Cardiac muscle cell (in vitro differentiated cells and primary cell): ENCODE measurements around the gene VWF. TPM values are rescaled to one million over a fixed set of nuclear protein-coding genes. Genes with fewer than 3 reads are reported as not detected.

Experiments used
- DNase-seq, 2 donors: peaks; one replicate each; pipeline versions ENCODE4 v3.0.0 to v3.0.0-alpha.2; 2010 to 2017; ENCODE audit warnings: low read depth in 1 of 2, low spot score in 1 of 2
- H3K27ac ChIP-seq: fragments of 200-600 bp; sonication (generic); 2 replicates; pipeline ENCODE4 v1.5.1; 2016
- H3K27me3 ChIP-seq: fragments of 200-600 bp; sonication (generic); 2 replicates; pipeline ENCODE4 v1.6.0; 2016; ENCODE audit warnings: control low read depth
- H3K36me3 ChIP-seq: fragments of 200-600 bp; sonication (generic); 2 replicates; pipeline ENCODE4 v1.5.1; 2016; ENCODE audit warnings: control low read depth
- H3K4me1 ChIP-seq: fragments of 200-600 bp; sonication (generic); 2 replicates; pipeline ENCODE4 v1.8.1; 2017; ENCODE audit warnings: low read depth, mild to moderate bottlenecking, mixed run types
- H3K4me3 ChIP-seq: fragments of 200-600 bp; sonication (generic); 2 replicates; pipeline ENCODE4 v1.5.1; 2016; ENCODE audit warnings: mild to moderate bottlenecking
- H3K9me3 ChIP-seq: fragments of 200-600 bp; sonication (generic); 2 replicates; pipeline ENCODE4 v1.5.1; 2017; ENCODE audit warnings: low read depth, mild to moderate bottlenecking, control low read depth
- CTCF ChIP-seq: IDR thresholded peaks from 2 replicates; pipeline ENCODE4 v1.5.1; 2012; ENCODE audit warnings: low read depth, mild to moderate bottlenecking, low read length
- polyA plus RNA-seq: library from polyadenylated mRNA; unstranded; fragments of >200 nt; fragmentation: Nextera tagmentation; extraction: Ambion mirVana; gene quantifications from 2 replicates; pipeline ENCODE4 v1.2.1, GENCODE V29; 2016
- total RNA-seq: library from RNA; depleted of rRNA; stranded (reverse); fragments of >200 nt; gene quantifications from 2 replicates; pipeline ENCODE4 v1.2.3, GENCODE V29; 2016

Gene VWF
- total and polyA plus RNA-seq, 2 experiments from 2014 or later: 0.03 TPM; not detected in 1

- Histone ChIP-seq H3K36me3 (no peaks in the 10 kb centered on the region), H3K9me3 (no peaks in the 10 kb centered on the region), H3K27me3 (no peaks in the 10 kb centered on the region), H3K4me3 (no peak overlapping the region), H3K27ac (no peak overlapping the region), H3K4me1 (no peaks in the 10 kb centered on the region)
- DNase-seq: no peak
- TF ChIP-seq CTCF: no peak
These were observed 163.7 kb downstream of the VWF start for GRCh38 chr12:5960783-5961182.

DNA sequence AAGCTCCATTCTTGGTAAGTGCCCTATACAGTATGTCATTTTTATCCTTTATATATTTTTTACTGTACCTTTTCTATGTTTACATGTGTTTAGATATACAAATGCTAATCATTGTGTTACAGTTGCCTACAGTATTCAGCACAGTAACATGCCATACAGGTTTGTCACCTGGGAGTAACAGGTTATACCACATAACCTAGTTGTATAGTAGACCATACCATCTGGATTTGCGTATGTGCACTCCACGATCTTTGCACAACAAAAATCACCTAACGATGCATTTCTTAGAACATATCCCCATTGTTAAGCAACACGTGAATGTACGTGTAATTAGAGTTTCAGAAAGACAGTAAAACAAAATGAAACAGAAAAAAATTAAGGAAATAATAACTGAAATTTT is 167.5 kb downstream of the VWF start:
- no peaks in the 10 kb centered on the region for H3K4me1 ChIP-seq
- no peak overlapping the region for H3K4me3 ChIP-seq

DNA sequence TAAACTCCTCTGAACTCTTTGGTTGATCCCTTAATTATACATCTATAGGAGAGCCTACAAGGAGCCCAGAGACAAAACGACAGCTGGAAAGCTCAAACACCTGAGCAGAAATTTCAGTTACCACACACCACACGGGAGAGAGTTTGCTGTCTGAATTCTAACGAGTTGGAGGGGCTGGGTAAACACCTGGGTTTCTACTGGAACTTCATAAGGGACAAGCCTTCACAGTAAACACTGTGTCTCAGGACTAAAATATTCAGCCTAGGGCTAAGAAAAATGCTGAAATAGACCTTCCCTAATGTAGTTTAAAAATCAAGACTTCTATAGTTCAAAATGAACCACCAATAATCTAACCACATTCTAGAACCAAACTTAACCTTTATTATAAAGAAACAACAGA is 169.8 kb downstream of the VWF start:
- no peaks in the 10 kb centered on the region for H3K4me1 ChIP-seq
- no peak overlapping the region for H3K27ac ChIP-seq
- no peaks in the 10 kb centered on the region for H3K27me3 ChIP-seq
- no peaks in the 10 kb centered on the region for H3K36me3 ChIP-seq
- H3K4me3 ChIP-seq: no peak overlapping the region
- no peak for DNase-seq
- H3K9me3 ChIP-seq: no peaks in the 10 kb centered on the region
- TF ChIP-seq CTCF: no peak

More for the DNA sequence above, 167.5 kb downstream of the VWF start:
- DNase-seq: no peak
- no peak for TF ChIP-seq CTCF
- no peaks in the 10 kb centered on the region for H3K9me3 ChIP-seq
- H3K27ac ChIP-seq: no peak overlapping the region
- no peaks in the 10 kb centered on the region for H3K36me3 ChIP-seq
- H3K27me3 ChIP-seq: no peaks in the 10 kb centered on the region

DNA sequence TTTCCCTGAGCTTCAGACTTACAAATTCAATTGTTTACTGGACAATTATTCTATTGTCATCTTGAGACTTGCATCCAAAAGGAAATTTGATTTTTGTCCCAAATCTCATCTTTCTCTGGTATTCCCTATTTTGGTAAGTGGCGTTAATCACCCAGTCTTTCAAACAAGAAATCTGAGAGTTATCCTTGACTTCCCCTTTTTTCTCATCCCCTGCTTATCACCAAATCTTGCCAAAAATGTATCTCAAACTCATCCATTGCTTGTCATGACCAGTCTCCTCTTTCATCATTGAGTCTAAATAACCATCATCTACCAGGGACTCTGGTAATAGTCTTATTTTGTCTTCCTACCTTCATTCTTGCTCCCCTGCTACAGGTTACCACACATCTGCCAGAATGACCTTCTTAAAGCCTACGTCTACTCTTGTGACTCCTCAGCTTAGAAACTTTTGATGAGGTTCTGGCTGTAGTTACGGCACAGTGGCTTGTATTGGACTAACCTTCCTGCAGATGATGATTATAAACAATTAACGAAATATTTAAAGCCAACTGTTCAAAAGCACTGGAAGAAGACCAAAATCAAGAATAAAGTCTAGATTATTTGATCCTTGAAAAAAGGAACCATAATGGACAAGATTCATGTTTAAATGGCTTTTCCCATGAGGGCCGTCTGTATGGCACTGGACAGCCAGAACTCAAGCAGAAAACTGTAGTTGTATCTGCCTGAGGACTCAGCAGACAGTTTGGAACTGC is 170.5 kb downstream of the VWF start:
- no peaks in the 10 kb centered on the region for H3K27me3 ChIP-seq
- H3K36me3 ChIP-seq: no peaks in the 10 kb centered on the region
- no peaks in the 10 kb centered on the region for H3K9me3 ChIP-seq
- TF ChIP-seq CTCF: no peak
- no peak overlapping the region for H3K4me3 ChIP-seq
- H3K4me1 ChIP-seq: no peaks in the 10 kb centered on the region
- H3K27ac ChIP-seq: no peak overlapping the region
- DNase-seq: no peak

GRCh38 chr12:5952031-5952430 is 172.4 kb downstream of the VWF start:
- Histone ChIP-seq H3K9me3 (no peaks in the 10 kb centered on the region), H3K27ac (no peak overlapping the region), H3K4me3 (no peak overlapping the region), H3K36me3 (no peaks in the 10 kb centered on the region), H3K4me1 (no peaks in the 10 kb centered on the region), H3K27me3 (peaks cover 8% of the 10 kb centered on the region)
- TF ChIP-seq CTCF: no peak
- DNase-seq: no peak
